IMR-90 (cell line): Measurements from ENCODE around the gene ZDHHC14. TPM values are rescaled to one million over a fixed set of nuclear protein-coding genes. Genes with fewer than 3 reads are reported as not detected.

Experiments
- ATAC-seq: fragments of 200-7000 bp; cut with Tn5 transposase; 2 replicates; pipeline ENCODE4 v1.9.1; 2020; ENCODE audit warnings: low read depth, mild to moderate bottlenecking, moderate library complexity
- BruUV-seq: library from RNA; stranded (reverse); fragments of 400-500 nt; replicated peaks from 2 replicates; lab custom pipeline; 2021; lab: Mats Ljungman, UMichigan
- CTCF ChIA-PET: fragments of 300-600 bp; formaldehyde crosslinking; extraction: SDS; loops from one replicate; lab custom pipeline; 2021; ENCODE audit warnings: antibody characterized with exemption; lab: Yijun Ruan, JAX
- POLR2A ChIA-PET: fragments of 300-600 bp; sonication (Branson Sonifier 250); formaldehyde crosslinking; loops from one replicate; lab custom pipeline; 2022; ENCODE audit warnings: antibody characterized with exemption; ENCODE audit not compliant: unreplicated experiment; lab: Charles Lee
- DNase-seq: peaks from one replicate; pipeline ENCODE4 v3.0.0; 2013
- H2AFZ ChIP-seq: replicated peaks from 2 replicates; pipeline ENCODE3; 2013; ENCODE audit warnings: low read length, mild to moderate bottlenecking; ENCODE audit not compliant: poor library complexity
- H2AK5ac ChIP-seq: 2 replicates; pipeline ENCODE4 v1.6.1; 2013; ENCODE audit warnings: low read depth, low read length, inconsistent platforms
- H2AK9ac ChIP-seq: replicated peaks from 2 replicates; pipeline ENCODE3; 2013; ENCODE audit warnings: mild to moderate bottlenecking, low read depth, low read length, moderate library complexity; ENCODE audit not compliant: poor library complexity
- H2BK120ac ChIP-seq: 2 replicates; pipeline ENCODE4 v1.6.1; 2013; ENCODE audit warnings: low read depth, low read length, inconsistent platforms
- H2BK15ac ChIP-seq: 3 replicates; pipeline ENCODE4 v1.6.1; 2013; ENCODE audit warnings: low read depth, low read length, inconsistent platforms
- H2BK20ac ChIP-seq: 2 replicates; pipeline ENCODE4 v1.6.1; 2013; ENCODE audit warnings: low read depth, mild to moderate bottlenecking, inconsistent platforms, low read length, moderate library complexity
- H2BK5ac ChIP-seq: 2 replicates; pipeline ENCODE4 v1.6.1; 2013; ENCODE audit warnings: mild to moderate bottlenecking, low read depth, low read length, inconsistent platforms; ENCODE audit not compliant: poor library complexity, severe bottlenecking
- H3K14ac ChIP-seq: replicated peaks from 2 replicates; pipeline ENCODE4 v1.6.1; 2013; ENCODE audit warnings: low read depth, low read length, inconsistent platforms
- H3K18ac ChIP-seq: 2 replicates; pipeline ENCODE4 v1.6.1; 2013; ENCODE audit warnings: low read depth, low read length, control low read depth
- H3K23ac ChIP-seq: 2 replicates; pipeline ENCODE4 v1.6.1; 2013; ENCODE audit warnings: low read depth, low read length, inconsistent platforms
- H3K27ac ChIP-seq: 2 replicates; pipeline ENCODE4 v1.5.1; 2013; ENCODE audit warnings: mild to moderate bottlenecking, control low read depth, low read length; ENCODE audit not compliant: insufficient read depth
- H3K27me3 ChIP-seq: 2 replicates; pipeline ENCODE4 v1.6.1; 2013; ENCODE audit warnings: low read length; ENCODE audit not compliant: control insufficient read depth, insufficient read depth
- H3K36me3 ChIP-seq: 2 replicates; pipeline ENCODE4 v1.6.1; 2013; ENCODE audit warnings: low read length, mixed read lengths; ENCODE audit not compliant: control insufficient read depth, insufficient read depth
- H3K4ac ChIP-seq: 2 replicates; pipeline ENCODE4 v1.6.1; 2013; ENCODE audit warnings: low read depth, low read length, inconsistent platforms
- H3K4me1 ChIP-seq: 2 replicates; pipeline ENCODE4 v1.6.1; 2013; ENCODE audit warnings: low read length, mixed read lengths; ENCODE audit not compliant: control insufficient read depth, insufficient read depth
- H3K4me2 ChIP-seq: 2 replicates; pipeline ENCODE4 v1.6.1; 2013; ENCODE audit warnings: low read depth, mild to moderate bottlenecking, control low read depth, low read length, moderate library complexity
- H3K4me3 ChIP-seq: 2 replicates; pipeline ENCODE4 v1.5.1; 2013; ENCODE audit warnings: low read depth, mild to moderate bottlenecking, control low read depth, low read length, moderate library complexity; ENCODE audit not compliant: insufficient read depth
- H3K56ac ChIP-seq: 2 replicates; pipeline ENCODE4 v1.6.1; 2013; ENCODE audit warnings: low read length, inconsistent platforms; ENCODE audit not compliant: insufficient read depth; ENCODE audit errors: extremely low read depth
- H3K79me1 ChIP-seq, 2 experiments: 2 replicates each; pipeline ENCODE4 v1.6.1; 2013; ENCODE audit warnings: low read length in 2 of 2, inconsistent platforms in 1 of 2, low read depth in 1 of 2
- H3K9ac ChIP-seq: 2 replicates; pipeline ENCODE4 v1.6.1; 2013; ENCODE audit warnings: low read depth, low read length, control low read depth
- H3K9me1 ChIP-seq: 2 replicates; pipeline ENCODE4 v1.6.1; 2013; ENCODE audit warnings: low read length, inconsistent platforms; ENCODE audit not compliant: insufficient read depth
- H3K9me3 ChIP-seq: 2 replicates; pipeline ENCODE4 v1.6.1; 2013; ENCODE audit warnings: low read length; ENCODE audit not compliant: control insufficient read depth, insufficient read depth
- H4K20me1 ChIP-seq: 2 replicates; pipeline ENCODE4 v1.6.1; 2013; ENCODE audit warnings: low read length, inconsistent platforms; ENCODE audit not compliant: insufficient read depth
- H4K5ac ChIP-seq: 2 replicates; pipeline ENCODE4 v1.6.1; 2013; ENCODE audit warnings: mild to moderate bottlenecking, low read depth, low read length, control low read depth
- H4K8ac ChIP-seq, 2 experiments: 2 replicates each; pipeline ENCODE4 v1.6.1; 2013; ENCODE audit warnings: low read depth in 2 of 2, low read length in 2 of 2, control low read depth in 1 of 2, inconsistent platforms in 1 of 2
- H4K91ac ChIP-seq: 2 replicates; pipeline ENCODE4 v1.6.1; 2013; ENCODE audit warnings: low read depth, low read length, inconsistent platforms; ENCODE audit not compliant: insufficient read depth
- BHLHE40 ChIP-seq: fragments of 150-350 bp; IDR thresholded peaks from 2 replicates; pipeline ENCODE4 v1.6.1; 2016; ENCODE audit warnings: mild to moderate bottlenecking, low read depth, low read length
- CEBPB ChIP-seq: IDR thresholded peaks from 2 replicates; pipeline ENCODE4 v1.6.1; 2012; ENCODE audit warnings: low read depth, low read length, improper control_type of control experiment
- CHD1 ChIP-seq: IDR thresholded peaks from 2 replicates; pipeline ENCODE4 v1.6.1; 2012; ENCODE audit warnings: low read depth, low read length, improper control_type of control experiment
- MAZ ChIP-seq: IDR thresholded peaks from 2 replicates; pipeline ENCODE4 v1.6.1; 2012; ENCODE audit warnings: low read depth, mild to moderate bottlenecking, low read length, improper control_type of control experiment, moderate library complexity, borderline replicate concordance
- MXI1 ChIP-seq: IDR thresholded peaks from 2 replicates; pipeline ENCODE4 v1.6.1; 2012; ENCODE audit warnings: low read depth, mild to moderate bottlenecking, low read length, moderate library complexity, borderline replicate concordance
- NFE2L2 ChIP-seq: fragments of 150-350 bp; IDR thresholded peaks from 2 replicates; pipeline ENCODE4 v1.6.1; 2016; ENCODE audit warnings: low read depth, mild to moderate bottlenecking, low read length
- POLR2A ChIP-seq: IDR thresholded peaks from 2 replicates; pipeline ENCODE4 v1.6.1; 2012; ENCODE audit warnings: mild to moderate bottlenecking, low read depth, low read length
- RCOR1 ChIP-seq: IDR thresholded peaks from 2 replicates; pipeline ENCODE4 v1.6.1; 2012; ENCODE audit warnings: mild to moderate bottlenecking, low read length, improper control_type of control experiment; ENCODE audit not compliant: insufficient replicate concordance
- RFX5 ChIP-seq: IDR thresholded peaks from 2 replicates; pipeline ENCODE4 v1.8.0; 2012; ENCODE audit warnings: low read depth, mild to moderate bottlenecking, low read length, moderate library complexity
- SMC3 ChIP-seq: fragments of 150-350 bp; IDR thresholded peaks from 2 replicates; pipeline ENCODE4 v1.6.1; 2016; ENCODE audit warnings: low read depth, mild to moderate bottlenecking, antibody characterized with exemption, low read length, moderate library complexity
- WGBS, 2 experiments: methylation state at CpG; one replicate each; pipeline versions ENCODE4 v1.1.5 to v1.1.7; 2013; ENCODE audit warnings: missing lambda C conversion rate in 2 of 2; ENCODE audit not compliant: insufficient read length in 1 of 2; ENCODE audit errors: extremely low coverage in 2 of 2; 5-methylcytosine and 5-hydroxymethylcytosine counted together
- dilution Hi-C: fragments of 300-500 bp; cut with HindIII; formaldehyde crosslinking; loops from one replicate; pipeline ENCODE4 v1.14.3; 2018; ENCODE audit warnings: low sequenced_read_pairs; ENCODE audit not compliant: unreplicated experiment
- in situ Hi-C: fragments of 300-500 bp; cut with MboI; formaldehyde crosslinking; loops from 3 replicates; pipeline ENCODE4 v1.14.3; 2019; ENCODE audit warnings: low sequenced_read_pairs, inconsistent platforms, mixed read lengths
- intact Hi-C: fragments of 100-400 bp; cut with micrococcal nuclease; formaldehyde crosslinking; loops from 2 replicates; pipeline ENCODE4 v1.10.0; 2022
- polyA plus RNA-seq, 3 experiments: library from polyadenylated mRNA; depleted of rRNA; stranded (reverse); fragments of >200 nt; gene quantifications; 2 replicates each; pipeline ENCODE4 v1.2.3, GENCODE V29; 2012; ENCODE audit warnings: low replicate concordance in 1 of 3
- total RNA-seq: library from RNA; depleted of rRNA; stranded (reverse); fragments of >200 nt; gene quantifications from 2 replicates; pipeline ENCODE4 v1.2.3, GENCODE V29; 2012
- TF ChIP-seq, protein P1 (sequence below): fragments of 150-350 bp; IDR thresholded peaks from 2 replicates; pipeline ENCODE4 v1.6.1; 2017; ENCODE audit warnings: mild to moderate bottlenecking, antibody characterized with exemption, low read length, low read depth
- TF ChIP-seq, protein P2 (sequence below): conservative IDR thresholded peaks from 2 replicates; pipeline ENCODE4 v1.5.1; 2012; ENCODE audit warnings: mild to moderate bottlenecking, low read depth, low read length, improper control_type of control experiment

ZDHHC14 gene
- total and polyA plus RNA-seq, 2 of the 4 experiments (the other 2 are of a cell fraction) = 0.90 to 2.0 TPM

DNA sequence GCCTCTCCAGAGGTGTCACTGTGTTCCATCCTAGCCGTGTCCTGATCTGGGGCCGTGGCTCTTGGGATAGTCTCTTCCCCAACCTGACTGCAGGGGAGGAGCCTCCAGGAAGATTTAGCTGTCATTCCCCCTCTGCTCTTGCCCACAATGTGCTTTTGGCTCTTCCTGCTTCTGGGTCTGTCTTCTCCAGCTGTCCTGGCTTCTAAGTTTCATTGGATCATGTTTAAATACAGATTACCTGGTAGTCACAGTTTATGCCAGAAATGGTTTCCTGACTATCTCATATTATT is 139.1 kb downstream of the ZDHHC14 start (continued):
- TF ChIP-seq, protein P1, sequence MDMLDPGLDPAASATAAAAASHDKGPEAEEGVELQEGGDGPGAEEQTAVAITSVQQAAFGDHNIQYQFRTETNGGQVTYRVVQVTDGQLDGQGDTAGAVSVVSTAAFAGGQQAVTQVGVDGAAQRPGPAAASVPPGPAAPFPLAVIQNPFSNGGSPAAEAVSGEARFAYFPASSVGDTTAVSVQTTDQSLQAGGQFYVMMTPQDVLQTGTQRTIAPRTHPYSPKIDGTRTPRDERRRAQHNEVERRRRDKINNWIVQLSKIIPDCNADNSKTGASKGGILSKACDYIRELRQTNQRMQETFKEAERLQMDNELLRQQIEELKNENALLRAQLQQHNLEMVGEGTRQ = no peak

DNA sequence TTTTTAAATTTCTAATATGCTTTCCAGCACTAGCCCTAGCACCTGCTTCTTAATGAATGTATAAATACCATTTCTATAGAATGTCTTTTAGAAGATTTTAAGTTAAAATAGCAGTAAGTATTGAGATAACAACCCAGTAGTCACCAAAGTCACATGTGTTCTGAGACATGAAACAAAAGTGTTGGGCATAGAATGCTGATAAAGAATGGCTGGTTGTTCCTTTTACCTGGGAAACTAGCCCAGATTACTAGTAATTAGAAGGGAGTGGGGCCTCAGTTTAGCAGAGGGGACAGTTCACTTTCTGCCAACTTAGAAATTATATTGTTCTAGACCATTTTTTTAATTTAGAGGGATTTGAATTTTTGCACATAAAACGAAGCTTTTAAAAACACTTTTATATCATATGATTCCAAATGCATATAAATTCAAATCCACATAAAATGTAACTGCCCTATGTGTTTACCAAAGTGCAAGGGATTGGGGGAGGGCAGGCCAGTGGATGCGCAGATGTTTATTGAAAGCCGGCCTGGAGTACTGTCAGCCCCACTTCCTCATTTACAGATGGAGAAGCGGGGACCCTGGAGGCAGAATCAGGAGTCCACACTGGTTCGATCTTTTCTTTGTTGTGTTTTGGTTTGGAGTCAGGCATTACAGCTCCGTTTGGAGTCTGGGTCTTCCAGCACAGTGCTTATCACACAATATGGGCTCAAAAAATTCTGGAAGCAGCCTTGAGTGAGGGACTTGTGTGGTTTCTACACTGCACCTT is 139.8 kb downstream of the ZDHHC14 start:
- in situ Hi-C loops = no loop called here
- Histone ChIP-seq H2BK5ac (no peak overlapping the region), H2AFZ (no peak overlapping the region), H3K9me1 (no peaks in the 10 kb centered on the region), H3K9ac (no peak overlapping the region), H3K4ac (no peak overlapping the region), H3K23ac (no peak overlapping the region), H2BK120ac (no peak overlapping the region), H2AK5ac (no peak overlapping the region), H4K91ac (no peak overlapping the region), H3K27ac (no peak overlapping the region), H4K5ac (no peak overlapping the region), H2BK20ac (no peak overlapping the region), H4K20me1 (no peaks in the 10 kb centered on the region), H3K18ac (no peak overlapping the region), H3K56ac (no peak overlapping the region), H4K8ac (no peak overlapping the region), H3K27me3 (no peaks in the 10 kb centered on the region), H2BK15ac (no peak overlapping the region), H2AK9ac (no peak overlapping the region), H3K9me3 (no peaks in the 10 kb centered on the region), H3K4me2 (no peak overlapping the region), H3K4me3 (no peak overlapping the region), H3K36me3 (no peaks in the 10 kb centered on the region), H3K14ac (no peak overlapping the region), H3K79me1 (no peaks in the 10 kb centered on the region), H3K4me1 (peaks cover 3% of the 10 kb centered on the region; the same call in 1 of the 2 replicates)
- no CpG with 5 or more reads among the region's 6 CpGs for WGBS, 2 experiments
- POLR2A ChIA-PET = no interaction called here
- ATAC-seq (no peak), DNase-seq (no peak)
- CTCF ChIA-PET = no interaction called here
- BruUV-seq = no TSS peak
- intact Hi-C loops = no loop called here
- dilution Hi-C loops = no loop called here
- TF ChIP-seq BHLHE40 (no peak), NFE2L2 (no peak), POLR2A (no peak), MXI1 (no peak), SMC3 (no peak), RFX5 (no peak), MAZ (no peak), RCOR1 (no peak), CEBPB (no peak), CHD1 (no peak)
- TF ChIP-seq, protein P1 = no peak
- TF ChIP-seq, protein P2, sequence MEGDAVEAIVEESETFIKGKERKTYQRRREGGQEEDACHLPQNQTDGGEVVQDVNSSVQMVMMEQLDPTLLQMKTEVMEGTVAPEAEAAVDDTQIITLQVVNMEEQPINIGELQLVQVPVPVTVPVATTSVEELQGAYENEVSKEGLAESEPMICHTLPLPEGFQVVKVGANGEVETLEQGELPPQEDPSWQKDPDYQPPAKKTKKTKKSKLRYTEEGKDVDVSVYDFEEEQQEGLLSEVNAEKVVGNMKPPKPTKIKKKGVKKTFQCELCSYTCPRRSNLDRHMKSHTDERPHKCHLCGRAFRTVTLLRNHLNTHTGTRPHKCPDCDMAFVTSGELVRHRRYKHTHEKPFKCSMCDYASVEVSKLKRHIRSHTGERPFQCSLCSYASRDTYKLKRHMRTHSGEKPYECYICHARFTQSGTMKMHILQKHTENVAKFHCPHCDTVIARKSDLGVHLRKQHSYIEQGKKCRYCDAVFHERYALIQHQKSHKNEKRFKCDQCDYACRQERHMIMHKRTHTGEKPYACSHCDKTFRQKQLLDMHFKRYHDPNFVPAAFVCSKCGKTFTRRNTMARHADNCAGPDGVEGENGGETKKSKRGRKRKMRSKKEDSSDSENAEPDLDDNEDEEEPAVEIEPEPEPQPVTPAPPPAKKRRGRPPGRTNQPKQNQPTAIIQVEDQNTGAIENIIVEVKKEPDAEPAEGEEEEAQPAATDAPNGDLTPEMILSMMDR = no peak
